Breast epithelium (tissue), 4 donors: Measurements from ENCODE around the gene DUOXA2. TPM values are rescaled to one million over a fixed set of nuclear protein-coding genes. Genes with fewer than 3 reads are reported as not detected.

ENCODE experiments used
- DNase-seq, 2 donors: peaks; one replicate each; pipeline ENCODE4 v3.0.0-alpha.2; 2019; ENCODE audit warnings: low spot score in 2 of 2
- H3K27ac ChIP-seq, 2 donors: fragments of 200-600 bp; sonication (generic) in 1 of 2; one replicate each; pipeline ENCODE4 v1.5.1; 2016 to 2019; ENCODE audit warnings: mild to moderate bottlenecking in 1 of 2
- H3K27me3 ChIP-seq, 2 donors: fragments of 200-600 bp; sonication (generic) in 1 of 2; one replicate each; pipeline versions ENCODE4 v1.5.1 to v1.6.0; 2017 to 2019; ENCODE audit warnings: control low read depth in 1 of 2, mild to moderate bottlenecking in 1 of 2
- H3K36me3 ChIP-seq: fragments of 200-600 bp; one replicate; pipeline ENCODE4 v1.5.1; 2019
- H3K4me1 ChIP-seq, 2 donors: fragments of 200-600 bp; sonication (generic); one replicate each; pipeline ENCODE4 v1.5.1; 2016 to 2019; ENCODE audit warnings: control low read depth in 1 of 2
- H3K4me3 ChIP-seq, 3 donors: fragments of 200-600 bp; sonication (generic); 1 replicate in 2 of 3; 2 replicates in 1 of 3; pipeline ENCODE4 v1.5.1; 2016 to 2019; ENCODE audit warnings: mild to moderate bottlenecking in 3 of 3, moderate library complexity in 2 of 3
- H3K9me3 ChIP-seq, 2 donors: fragments of 200-600 bp; sonication (generic) in 1 of 2; one replicate each; pipeline ENCODE4 v1.5.1; 2016 to 2019; ENCODE audit warnings: control low read depth in 1 of 2
- CTCF ChIP-seq, 3 donors: fragments of 450-650 bp; IDR thresholded peaks; one replicate each; pipeline ENCODE4 v1.5.1; 2016 to 2017; ENCODE audit warnings: antibody characterized with exemption in 3 of 3, mild to moderate bottlenecking in 3 of 3, moderate library complexity in 3 of 3
- POLR2A ChIP-seq: fragments of 450-650 bp; IDR thresholded peaks from one replicate; pipeline ENCODE4 v1.6.1; 2016; ENCODE audit warnings: antibody characterized with exemption, mild to moderate bottlenecking, moderate library complexity
- POLR2AphosphoS5 ChIP-seq, 3 donors: sonication (generic); formaldehyde crosslinking; IDR thresholded peaks; one replicate each; pipeline ENCODE4 v1.6.1; 2017; ENCODE audit warnings: antibody characterized with exemption in 3 of 3
- intact Hi-C: fragments of 100-400 bp; cut with DNase I; formaldehyde crosslinking; loops from one replicate; pipeline ENCODE4 v1.15.1; 2023; ENCODE audit warnings: low total_unique reads
- total RNA-seq, 3 donors: library from RNA; depleted of rRNA; stranded (reverse); fragments of >200 nt; gene quantifications; one replicate each; pipeline ENCODE4 v1.1.0, GENCODE V29; 2016

The DUOXA2 gene
- total RNA-seq, 3 donors from 2014 or later = 0.33 TPM; not detected in 2

DNA sequence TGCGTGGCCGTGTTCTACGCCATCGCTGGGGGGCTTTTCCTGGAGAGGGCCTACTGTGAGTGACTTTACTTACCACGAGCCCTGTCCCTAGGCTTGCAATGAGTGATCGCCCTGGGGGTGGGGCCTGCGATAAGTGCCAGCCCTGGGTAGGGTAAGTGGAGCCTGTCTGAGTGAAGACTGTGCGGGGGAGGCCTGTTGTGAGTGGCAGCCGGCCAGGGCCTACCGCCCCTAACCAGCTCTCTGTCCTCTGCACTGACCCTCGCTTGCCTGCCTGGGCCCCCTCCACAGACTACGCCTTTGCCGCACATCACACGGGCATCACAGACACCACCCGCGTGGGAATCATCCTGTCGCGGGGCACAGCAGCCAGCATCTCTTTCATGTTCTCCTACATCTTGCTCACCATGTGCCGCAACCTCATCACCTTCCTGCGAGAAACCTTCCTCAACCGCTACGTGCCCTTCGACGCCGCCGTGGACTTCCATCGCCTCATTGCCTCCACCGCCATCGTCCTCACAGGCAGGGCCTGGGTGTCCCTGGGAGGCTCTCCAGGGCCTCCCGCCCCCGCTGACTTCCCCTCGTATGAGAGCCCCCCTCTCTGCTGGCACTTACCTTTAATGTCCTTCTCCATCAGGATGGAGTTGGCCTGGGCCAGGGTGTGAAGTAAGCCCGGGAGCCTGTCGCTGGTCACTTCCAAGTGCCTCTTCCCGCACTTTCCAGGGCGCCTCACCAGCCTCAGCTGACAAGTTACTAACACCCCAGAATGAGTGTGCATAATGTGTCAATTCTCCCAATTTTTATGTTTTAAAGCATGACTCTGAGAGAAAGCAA lies 38.1 kb downstream of the DUOXA2 start:
- no peaks in the 10 kb centered on the region for H3K4me1 ChIP-seq
- intact Hi-C loops = no loop called here
- no peak overlapping the region for H3K4me3 ChIP-seq
- no peak overlapping the region for H3K27ac ChIP-seq
- no peaks in the 10 kb centered on the region for H3K9me3 ChIP-seq
- H3K27me3 ChIP-seq = no peaks in the 10 kb centered on the region
- TF ChIP-seq CTCF (IDR thresholded peaks at IDR 0.05) (no peak), POLR2AphosphoS5 (IDR thresholded peaks at IDR 0.05) (no peak), POLR2A (no peak)
- H3K36me3 ChIP-seq = no peaks in the 10 kb centered on the region
- no peak for DNase-seq

DNA sequence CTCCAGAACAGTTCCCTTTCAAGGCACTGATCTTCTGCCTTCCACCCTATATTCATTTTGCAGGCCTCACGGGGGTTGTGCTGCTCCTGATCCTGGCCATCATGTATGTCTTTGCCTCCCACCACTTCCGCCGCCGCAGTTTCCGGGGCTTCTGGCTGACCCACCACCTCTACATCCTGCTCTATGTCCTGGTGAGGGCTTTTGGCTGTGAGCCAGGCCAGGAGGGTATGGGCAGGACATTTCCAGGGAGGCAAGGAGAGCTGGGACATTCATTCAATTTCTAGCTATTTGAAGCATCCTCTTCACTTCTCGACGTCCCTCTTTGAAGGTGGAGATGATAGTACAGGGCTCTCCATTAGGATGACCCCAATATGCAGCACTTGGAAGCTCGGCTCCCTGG lies 41.6 kb downstream of the DUOXA2 start:
- DNase-seq = no peak
- intact Hi-C loops = no loop called here
- no peak overlapping the region for H3K4me3 ChIP-seq
- no peaks in the 10 kb centered on the region for H3K4me1 ChIP-seq
- no peaks in the 10 kb centered on the region for H3K36me3 ChIP-seq
- TF ChIP-seq CTCF (IDR thresholded peaks at IDR 0.05) (no peak), POLR2A (no peak), POLR2AphosphoS5 (IDR thresholded peaks at IDR 0.05) (no peak)
- H3K27ac ChIP-seq = no peak overlapping the region
- no peaks in the 10 kb centered on the region for H3K27me3 ChIP-seq
- no peaks in the 10 kb centered on the region for H3K9me3 ChIP-seq

DNA sequence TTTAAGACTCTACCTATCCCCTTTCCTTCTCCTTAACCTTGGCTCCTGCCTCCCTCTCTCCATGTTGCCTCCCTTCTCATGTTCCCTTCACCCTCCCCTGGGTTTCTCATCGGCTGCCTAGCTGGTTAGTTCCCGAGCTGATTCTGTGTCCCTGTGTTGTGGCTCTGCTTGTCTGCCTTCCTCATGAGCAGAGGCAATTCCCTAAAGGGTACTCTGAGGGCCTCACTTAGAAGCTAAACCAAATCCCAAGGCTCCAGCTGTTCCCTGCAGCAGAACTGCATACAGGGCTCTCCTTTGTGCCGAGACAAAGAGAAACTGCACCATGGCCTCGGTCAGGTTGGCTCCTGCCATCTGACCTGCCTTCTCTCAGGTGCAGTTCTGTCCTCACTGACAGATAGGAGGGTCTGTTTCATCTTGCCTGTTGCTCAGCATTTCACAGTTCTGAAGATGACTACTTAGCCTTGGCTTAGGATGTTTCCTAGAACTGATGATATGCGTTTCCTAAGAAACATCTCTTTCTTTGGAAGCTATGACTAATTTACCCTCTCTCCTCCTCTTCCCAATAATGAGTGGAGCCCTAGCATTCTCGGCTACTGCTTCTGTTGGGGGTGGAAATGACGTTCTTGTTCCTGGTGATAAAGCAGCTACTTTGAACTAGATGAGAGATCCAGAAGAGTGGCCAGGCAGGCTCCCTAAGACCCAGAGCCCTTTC lies 42.8 kb downstream of the DUOXA2 start:
- Histone ChIP-seq H3K9me3 (no peaks in the 10 kb centered on the region), H3K27ac (no peak overlapping the region), H3K36me3 (no peaks in the 10 kb centered on the region), H3K4me3 (no peak overlapping the region), H3K27me3 (no peaks in the 10 kb centered on the region), H3K4me1 (no peaks in the 10 kb centered on the region)
- DNase-seq = no peak
- no peak for TF ChIP-seq CTCF (IDR thresholded peaks at IDR 0.05)
- TF ChIP-seq POLR2A = no peak
- no peak for TF ChIP-seq POLR2AphosphoS5 (IDR thresholded peaks at IDR 0.05)
- intact Hi-C loops = no loop called here

GRCh38 chr15:45157974-45158373 lies 43.8 kb downstream of the DUOXA2 start:
- H3K27ac ChIP-seq = no peak overlapping the region
- TF ChIP-seq POLR2A (no peak), CTCF (IDR thresholded peaks at IDR 0.05) (no peak), POLR2AphosphoS5 (IDR thresholded peaks at IDR 0.05) (no peak)
- no peak overlapping the region for H3K4me3 ChIP-seq
- no peaks in the 10 kb centered on the region for H3K4me1 ChIP-seq
- H3K36me3 ChIP-seq = no peaks in the 10 kb centered on the region
- H3K27me3 ChIP-seq = no peaks in the 10 kb centered on the region
- no peak for DNase-seq
- no peaks in the 10 kb centered on the region for H3K9me3 ChIP-seq
- intact Hi-C loops = no loop called here

- H3K4me1 ChIP-seq = no peaks in the 10 kb centered on the region
- H3K27ac ChIP-seq = peak overlapping the region; percentile 58 to 69
- intact Hi-C loops = no loop called here
- no peaks in the 10 kb centered on the region for H3K9me3 ChIP-seq
- no peak for DNase-seq
- TF ChIP-seq CTCF (IDR thresholded peaks at IDR 0.05) = no peak
- H3K4me3 ChIP-seq = no peak overlapping the region
- H3K36me3 ChIP-seq = no peaks in the 10 kb centered on the region
- no peaks in the 10 kb centered on the region for H3K27me3 ChIP-seq
Observed at GRCh38 chr15:45161666-45162065, 47.5 kb downstream of the DUOXA2 start.
